Posterior cingulate gyrus (tissue), 11 donors: ENCODE measurements around the gene PJVK.

Experiments used
- DNase-seq, 10 donors: peaks; one replicate each; pipeline versions ENCODE4 v3.0.0 to v3.0.0-alpha.2; 2020 to 2021; ENCODE audit warnings: mixed read lengths in 3 of 10
- intact Hi-C: fragments of 100-400 bp; cut with DNase I; formaldehyde crosslinking; loops from one replicate; pipeline ENCODE4 v1.15.1; 2023

PJVK gene

DNA sequence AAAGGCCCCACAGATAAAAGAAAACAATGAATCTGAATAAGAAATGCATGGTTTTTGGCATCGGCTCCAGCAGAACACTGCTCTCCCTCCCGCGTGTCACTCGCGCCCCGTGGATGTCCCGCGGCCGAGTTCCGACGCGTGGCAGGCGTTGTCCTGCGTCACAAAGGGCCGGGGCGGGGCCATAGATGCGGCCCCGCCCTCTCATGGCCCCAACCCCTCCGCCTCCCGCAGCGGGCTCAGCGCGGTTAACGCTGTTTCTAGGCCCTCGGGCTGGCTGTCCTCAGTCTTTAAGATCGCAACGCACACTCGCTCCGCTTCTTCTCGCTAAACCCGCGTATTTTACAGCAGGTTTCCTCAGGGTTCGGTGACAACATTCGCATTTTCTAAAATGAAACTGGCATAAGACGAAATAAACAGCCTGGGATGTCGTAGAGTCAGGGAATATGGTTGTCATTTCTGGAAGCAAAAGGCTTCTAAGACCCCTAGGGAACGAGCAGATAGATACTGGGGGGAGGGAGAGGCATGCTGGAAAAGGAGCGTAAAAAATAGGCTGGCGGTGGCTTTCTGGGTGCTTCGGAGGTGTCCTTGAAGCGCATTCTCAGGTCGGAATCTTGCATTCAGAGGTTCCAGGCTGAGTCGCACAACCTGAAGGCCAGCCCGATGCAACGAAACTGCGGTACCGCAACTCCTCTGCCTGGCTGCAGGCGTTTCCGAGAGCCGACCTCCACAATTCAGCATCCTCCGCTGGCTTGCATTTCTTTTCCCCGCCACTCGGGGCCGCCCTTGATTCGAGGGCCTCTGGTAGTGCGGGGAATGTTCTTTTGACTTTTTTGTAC, 27.5 kb downstream of the PJVK start, which contains the start of gene FKBP7:
TSS of gene FKBP7 (minus strand) at position 162 of the 836 bp plus-strand sequence. CDS start at position 61, 101 bp downstream.
- DNase-seq, result peak; percentile 81 to 98 (median 91)
- intact Hi-C loops, result loop anchor here (1.0 kb wide), 1 partner anchor 27 kb away; the partner anchor contains the start of genes PJVK and PRKRA

DNA sequence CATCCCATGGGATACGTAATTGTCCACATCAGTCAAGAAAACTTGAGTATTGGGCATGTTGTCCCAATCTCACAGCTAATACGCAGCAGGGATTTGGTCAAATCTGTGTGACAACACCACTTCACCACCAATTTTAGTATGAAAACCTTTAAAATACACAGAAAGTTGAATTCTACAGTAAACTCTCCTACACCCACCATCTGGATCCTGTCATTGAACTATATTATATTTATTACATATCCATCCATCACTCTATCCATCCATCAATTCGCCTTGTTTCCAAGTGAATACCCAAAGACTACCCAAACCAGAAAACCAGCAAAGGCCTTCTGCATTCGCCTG, 28.1 kb downstream of the PJVK start:
- intact Hi-C loops, result no loop called here

DNA sequence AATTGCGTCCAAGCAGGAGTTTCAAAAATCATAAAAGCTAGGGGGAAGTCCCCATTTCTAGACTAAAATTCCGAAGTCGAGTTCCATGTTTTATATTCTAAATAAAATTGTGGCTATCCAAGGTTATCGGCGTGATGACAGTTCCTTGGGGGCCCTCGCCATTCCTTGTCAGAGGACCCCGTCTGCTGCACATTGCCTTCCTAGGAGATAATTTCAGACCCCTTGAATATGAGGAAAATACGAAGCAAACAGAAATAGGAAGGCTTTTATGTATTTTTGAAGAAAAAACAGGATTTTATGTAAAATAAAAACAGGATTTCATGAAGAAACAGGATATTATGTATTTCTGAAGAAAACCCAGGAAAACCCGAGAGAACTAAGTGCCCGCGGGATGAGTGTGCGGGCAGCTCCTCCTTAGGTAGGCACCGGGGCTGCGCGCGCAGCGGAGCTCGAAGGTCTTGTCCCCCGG, 28.6 kb downstream of the PJVK start:
- no peak for DNase-seq

More for the DNA sequence above, 28.1 kb downstream of the PJVK start:
- no peak for DNase-seq

DNA sequence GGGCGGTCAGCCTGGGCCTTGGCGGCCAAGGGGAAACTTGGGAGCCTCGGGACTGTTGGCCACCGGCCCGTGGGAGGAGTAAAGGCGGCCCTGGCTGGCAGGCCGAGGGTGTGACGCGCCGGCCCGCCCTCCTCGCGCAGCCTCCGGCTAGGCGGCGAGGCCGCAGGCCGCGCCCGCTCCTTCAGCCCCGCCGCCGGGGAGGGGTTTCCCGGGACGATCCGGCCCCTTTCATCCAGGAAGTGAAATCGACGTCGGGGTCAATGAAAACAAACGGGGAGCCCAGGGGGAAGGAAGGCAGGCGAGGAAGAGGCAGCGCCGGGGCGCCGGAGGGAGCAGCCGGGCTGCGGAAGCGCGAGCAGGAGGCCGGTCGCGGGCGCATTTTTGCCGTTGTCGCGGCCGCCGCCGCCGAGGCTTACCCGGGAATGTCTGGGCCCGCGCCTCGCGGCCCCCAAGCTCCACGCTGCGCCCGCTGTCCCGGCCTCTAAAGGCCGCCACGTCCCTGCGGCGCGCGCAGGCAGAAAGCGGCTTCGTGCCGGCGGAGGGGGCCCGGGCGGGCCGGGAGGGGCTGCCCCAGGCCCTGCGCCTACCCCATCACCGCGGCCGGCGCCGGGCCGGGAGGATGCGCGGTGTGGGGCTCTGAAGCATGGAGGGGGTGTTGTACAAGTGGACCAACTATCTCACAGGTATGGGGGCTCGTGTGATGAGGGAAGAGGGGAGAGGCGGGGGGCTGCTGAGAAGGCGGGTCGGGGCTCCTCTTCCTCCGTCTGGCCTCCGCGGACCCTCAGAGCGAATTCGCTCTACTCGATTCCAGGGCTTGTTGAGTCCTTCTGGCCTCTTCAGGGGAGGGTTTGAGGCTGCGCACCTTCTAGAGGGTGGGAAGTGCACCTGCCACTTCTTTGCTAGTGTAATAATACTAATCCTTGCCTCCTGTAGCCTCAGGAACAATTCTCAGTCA, 29.3 kb downstream of the PJVK start, which contains the start of gene PLEKHA3:
TSS of gene PLEKHA3 (plus strand) at position 231 of the 955 bp plus-strand sequence. CDS start at position 644, 413 bp downstream.
- DNase-seq, result peak; percentile 83 to 99 (median 90)
- intact Hi-C loops, result no loop called here

More for the DNA sequence above, 28.6 kb downstream of the PJVK start:
- intact Hi-C loops, result no loop called here

DNA sequence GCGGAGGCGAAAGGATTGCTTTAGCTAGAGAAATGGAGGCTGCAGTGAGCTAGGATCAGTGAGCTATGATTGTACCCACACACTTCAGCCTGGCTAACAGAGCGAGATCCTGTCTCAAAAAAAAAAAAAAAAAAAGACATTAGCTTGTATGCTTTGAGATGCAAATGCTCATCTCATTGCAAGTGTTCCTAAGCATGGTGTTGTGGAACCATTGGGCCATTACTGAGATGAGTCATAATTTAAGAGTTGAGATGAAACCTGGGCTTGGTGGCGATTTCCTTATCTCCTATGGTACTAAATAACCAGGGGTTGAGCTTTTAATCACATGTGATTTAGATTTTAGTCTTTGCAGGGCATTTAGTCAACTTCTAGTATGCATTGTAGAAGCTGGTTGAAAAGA, 31.3 kb downstream of the PJVK start:
- no peak for DNase-seq
- intact Hi-C loops, result no loop called here

DNA sequence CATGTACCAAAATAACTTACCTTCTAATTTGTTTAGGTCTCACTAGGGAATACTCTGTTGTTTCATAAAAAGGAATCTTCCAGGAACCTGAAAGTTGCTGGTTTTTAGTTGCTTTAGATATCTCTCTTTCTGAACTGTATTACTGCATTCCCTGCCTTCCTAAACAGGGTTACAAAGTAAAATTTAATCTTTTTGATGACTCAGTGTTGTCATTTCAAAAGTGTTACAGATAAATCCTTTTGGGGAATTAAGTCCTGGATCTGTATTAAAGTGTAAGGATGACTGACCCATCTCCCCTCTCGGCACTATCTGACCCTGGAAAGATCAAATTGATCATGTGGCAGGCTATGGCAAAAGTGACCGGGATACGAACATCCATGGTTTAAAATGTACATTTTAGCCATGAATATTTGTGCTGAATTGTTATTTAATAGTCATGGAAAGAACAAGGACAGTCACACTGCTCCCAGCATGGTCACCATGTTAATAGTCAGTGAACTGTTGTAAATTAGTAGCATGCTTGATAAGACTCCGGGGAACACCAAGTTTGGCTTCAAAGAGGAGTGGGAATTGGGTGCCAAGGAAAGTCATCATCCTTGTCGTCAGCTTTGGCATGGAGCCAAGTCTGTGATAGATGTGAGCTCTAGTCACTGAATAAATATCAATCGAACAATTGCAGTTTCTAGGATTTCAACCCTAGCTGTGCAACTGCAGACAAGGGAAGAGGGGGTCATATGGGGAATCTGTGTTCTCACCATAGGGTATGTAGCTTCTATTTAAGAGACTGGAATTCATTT, 33.3 kb downstream of the PJVK start:
- intact Hi-C loops, result no loop called here
- DNase-seq, result peak in 2 of 10 donors; percentile 35 to 39

DNA sequence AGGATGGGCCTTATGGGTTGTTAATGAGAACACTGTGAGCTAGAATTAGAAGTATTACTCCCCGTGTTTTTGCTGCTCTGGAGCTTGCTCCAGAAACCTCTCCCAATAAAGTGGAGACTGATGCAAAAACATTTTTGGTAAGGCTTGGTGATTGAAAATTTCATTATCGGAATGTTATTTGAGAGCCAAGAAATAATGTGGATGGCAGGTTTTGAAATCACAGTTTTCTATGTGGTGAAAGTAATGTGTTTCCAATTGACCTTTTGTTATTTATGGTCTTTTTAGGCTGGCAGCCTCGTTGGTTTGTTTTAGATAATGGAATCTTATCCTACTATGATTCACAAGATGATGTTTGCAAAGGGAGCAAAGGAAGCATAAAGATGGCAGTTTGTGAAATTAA, 34.2 kb downstream of the PJVK start:
- DNase-seq, result no peak
- intact Hi-C loops, result no loop called here

DNA sequence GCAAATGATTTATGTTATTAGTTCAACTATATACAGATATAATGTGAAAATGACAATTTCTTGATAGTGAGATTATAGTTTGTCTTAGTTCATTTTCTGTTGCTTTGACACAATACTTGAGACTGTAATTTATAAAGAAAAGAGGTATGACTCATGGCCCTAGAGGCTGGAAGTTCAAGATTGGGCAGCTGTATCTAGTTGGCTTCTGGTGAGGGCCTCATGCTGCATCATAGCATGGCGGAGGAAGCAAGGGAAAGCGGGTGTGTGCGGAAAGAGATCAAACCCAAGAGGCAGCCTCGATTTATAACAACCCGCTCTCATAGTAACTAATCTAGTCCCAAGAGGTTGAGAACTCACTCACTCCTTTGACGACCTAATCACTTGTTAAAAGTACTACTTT, 40.4 kb downstream of the PJVK start:
- intact Hi-C loops, result no loop called here
- DNase-seq, result no peak

DNA sequence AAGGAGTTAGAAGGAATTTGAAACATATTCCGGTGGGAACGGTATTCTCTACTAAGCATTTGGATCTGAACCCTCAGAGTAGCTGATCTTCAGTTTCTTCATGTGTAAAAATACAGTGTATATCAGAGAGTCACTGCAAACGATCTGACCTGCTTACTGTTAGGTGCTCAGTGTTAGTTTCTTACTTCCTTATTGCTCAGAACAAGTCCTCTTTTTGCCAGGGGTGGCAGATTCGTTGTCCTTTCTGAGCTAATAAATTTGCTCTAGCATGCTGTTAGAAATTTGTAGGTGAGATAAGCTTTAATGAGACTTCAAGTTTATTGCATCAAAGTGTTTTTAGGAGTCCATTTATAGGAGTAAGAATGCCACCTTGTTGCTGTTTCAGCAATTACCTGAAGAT, 44.9 kb downstream of the PJVK start:
- no peak for DNase-seq
- intact Hi-C loops, result no loop called here

DNA sequence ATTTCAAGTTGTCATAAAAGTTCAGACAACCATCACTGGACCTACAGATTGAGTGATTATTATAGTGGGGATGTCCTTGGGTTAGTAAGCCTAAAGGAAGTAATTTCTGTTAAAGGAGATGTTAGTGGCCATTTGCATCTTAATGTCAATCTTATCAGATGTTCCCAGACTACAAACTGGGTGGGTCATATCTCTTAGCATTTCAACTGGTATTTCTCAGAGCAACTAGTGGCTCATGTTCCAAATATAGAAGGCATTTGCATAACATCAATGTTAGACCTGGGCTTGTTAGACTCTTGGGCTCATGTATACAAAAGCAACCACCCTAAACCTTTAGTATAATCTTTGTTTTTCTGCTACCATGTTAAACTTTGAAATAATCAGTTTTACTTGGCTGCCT, 47.0 kb downstream of the PJVK start:
- intact Hi-C loops, result no loop called here
- no peak for DNase-seq

DNA sequence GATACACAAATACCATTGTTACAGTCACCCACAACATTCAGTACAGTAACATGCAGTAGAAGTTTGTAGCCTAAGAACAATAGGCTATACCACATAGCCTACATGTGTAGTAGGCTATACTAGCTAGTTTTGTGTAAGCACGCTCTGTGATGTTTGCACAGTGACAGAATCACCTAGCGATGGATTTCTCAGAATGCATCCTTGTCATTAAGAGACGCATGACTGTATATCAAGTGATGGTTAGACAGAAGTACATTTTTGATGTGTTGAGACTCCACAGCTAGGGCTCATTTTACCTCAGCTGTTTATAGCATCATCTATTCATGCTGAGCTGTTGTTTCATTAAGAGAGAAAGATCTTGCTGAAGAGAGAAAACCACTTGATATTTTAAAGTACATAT, 48.5 kb downstream of the PJVK start:
- no peak for DNase-seq
- intact Hi-C loops, result no loop called here

DNA sequence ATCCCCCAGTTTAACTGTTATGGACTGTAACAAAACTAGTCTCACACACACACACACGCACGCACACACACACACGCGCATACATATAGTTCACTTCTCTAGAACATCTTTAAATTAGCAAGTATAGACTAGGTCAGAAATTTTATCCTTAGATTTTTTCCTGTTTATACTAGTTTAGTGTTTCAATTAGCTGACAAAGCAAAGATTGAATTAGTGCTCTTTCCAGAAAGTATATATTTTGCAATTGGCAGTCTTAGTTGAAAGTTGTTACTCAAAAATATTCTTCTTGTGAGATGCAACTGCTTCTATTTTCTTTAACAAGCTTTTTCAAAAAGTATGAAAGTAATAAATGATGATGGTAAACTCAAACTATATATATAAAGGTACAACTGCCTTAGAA, 51.6 kb downstream of the PJVK start:
- DNase-seq, result no peak
- intact Hi-C loops, result no loop called here

DNA sequence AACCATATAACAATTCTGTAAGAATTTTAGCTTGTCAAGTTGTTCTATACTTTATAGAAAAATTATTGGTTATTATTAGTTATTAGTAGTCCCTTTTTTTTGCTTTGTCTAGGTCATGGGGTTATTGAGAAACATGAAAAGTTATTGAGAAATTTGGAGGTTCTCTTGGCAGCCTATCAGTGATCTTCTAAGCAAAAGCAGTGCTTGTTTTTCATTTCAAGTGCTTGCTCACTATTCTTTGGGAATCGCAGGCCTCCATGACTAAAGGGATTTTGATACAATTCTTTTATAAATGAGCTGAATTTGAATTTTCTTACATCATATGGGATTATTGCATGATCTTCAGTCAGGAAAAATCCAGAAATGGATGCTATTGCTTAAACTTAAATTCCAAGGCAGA, 54.9 kb downstream of the PJVK start:
- DNase-seq, result no peak
- intact Hi-C loops, result no loop called here

DNA sequence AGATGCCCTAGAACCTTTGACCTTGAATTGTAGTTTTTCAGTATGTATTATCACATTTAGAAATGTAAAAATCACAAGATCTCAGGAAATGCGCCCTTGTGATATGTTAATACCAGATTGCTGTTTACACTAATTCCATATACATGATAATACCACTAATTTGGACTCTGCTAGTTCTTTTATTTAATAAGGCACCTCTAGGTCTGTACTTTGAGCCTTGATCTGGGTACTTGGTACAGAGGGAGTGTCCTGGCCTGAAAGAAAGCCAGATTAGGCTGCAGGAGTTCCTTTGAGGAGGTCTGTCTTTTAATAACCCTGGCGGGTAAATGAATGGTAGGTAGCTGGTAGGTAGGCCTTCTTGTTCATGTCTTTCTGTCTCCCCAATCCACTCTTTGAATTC, 55.3 kb downstream of the PJVK start:
- intact Hi-C loops, result no loop called here
- no peak for DNase-seq

DNA sequence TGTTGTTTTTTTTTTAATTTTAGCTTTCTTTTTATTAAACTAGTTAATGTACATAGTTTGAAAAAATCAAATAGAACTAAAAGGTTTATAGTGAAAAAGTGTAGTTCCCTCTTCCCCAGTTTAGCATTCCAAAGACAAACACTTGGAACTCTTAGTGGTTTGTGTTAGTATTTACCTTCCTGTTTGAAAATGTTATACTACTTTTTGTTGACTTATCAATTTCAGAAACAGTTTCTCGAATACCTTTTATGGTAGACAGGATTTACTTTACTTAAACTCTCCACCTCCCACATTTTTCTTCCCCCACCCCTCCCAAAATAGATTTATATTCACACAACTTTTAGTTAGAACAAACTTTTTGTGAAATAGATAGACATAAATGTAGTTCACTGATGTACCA, 55.8 kb downstream of the PJVK start:
- intact Hi-C loops, result no loop called here
- no peak for DNase-seq

DNA sequence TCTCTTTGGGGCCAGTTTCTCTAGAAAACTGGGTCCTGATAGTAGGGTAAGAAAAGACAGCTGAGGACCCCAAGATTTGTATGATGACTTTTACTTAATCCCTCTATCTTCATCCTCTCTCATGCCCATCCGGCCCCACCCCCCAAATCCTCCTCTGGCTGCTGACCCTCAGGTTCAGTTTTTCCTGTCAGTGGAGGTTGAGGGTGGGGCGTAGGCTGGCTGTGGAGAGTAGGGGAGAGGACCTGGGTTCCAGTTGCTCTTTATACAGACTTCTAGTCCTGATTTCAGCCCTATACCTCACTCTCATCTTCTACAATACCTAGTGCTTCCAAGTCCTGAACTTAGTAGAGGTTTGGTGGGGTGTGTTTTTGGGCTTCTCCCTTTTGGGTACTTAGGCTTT, 57.5 kb downstream of the PJVK start:
- intact Hi-C loops, result no loop called here
- no peak for DNase-seq

DNA sequence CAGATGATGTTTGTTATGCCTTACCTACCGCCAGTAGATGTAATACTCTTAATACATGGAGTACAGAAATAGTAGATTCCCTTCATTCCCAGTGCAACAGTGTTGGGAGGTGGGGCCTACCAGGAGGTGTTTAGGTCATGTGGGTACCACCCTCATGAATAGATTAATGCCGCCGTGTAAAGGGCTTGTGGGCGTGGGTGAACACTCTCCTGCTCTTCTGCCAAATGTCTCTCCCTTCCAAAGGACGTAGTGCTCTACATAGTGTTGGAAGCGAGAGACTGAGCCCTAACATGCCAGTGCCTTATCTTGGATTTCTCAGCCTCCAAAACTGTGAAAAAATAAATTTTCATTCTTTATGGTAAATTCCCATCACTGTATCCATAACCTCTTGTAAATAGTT, 59.2 kb downstream of the PJVK start:
- intact Hi-C loops, result no loop called here
- DNase-seq, result no peak
